SKM-1 treated with dmso at 0.1 percent for 144 hours (cell line): ENCODE data around the gene SEC14L1.
"Not testable (repeated sequence)": the region's sequence is repeated elsewhere in the genome, so short reads cannot be mapped to it uniquely, and the experiment has no call there.

Source experiments
- DNase-seq: peaks from one replicate; lab custom pipeline; 2025; ENCODE audit not compliant: unreplicated experiment; lab: John Stamatoyannopoulos, UW

Gene SEC14L1

GRCh38 chr17:77140166-77140877 is 447 bp upstream of the SEC14L1 start:
- DNase-seq: peak; percentile 98

DNA sequence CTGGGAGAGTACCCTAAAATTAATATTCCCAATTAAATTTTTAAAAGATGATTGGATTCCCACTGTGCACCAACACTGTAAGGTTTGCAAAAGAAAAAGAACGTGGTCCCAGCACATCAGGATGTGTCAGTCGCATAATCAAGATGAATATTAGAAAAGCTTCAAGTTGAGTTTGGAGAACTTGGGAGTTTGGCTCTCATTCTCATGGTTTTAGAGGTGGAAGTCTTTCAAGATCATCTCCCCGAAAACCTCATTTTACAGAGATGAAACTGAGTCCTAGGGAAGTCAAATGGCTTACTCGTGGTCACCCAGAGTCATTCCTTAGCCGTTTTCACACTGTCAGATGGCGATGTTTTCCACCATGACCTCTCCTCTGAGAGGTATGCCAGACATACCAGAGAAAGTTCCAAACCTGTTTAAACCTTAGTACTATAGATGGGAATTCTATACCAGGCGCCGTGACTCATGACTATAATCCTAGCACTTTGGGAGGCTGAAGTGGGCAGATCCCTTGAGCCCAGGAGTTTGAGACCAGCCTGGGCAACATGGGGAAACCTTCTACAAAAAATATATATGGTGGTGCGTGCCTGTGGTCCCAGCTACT is 1.2 kb downstream of the SEC14L1 start:
- DNase-seq: no peak

DNA sequence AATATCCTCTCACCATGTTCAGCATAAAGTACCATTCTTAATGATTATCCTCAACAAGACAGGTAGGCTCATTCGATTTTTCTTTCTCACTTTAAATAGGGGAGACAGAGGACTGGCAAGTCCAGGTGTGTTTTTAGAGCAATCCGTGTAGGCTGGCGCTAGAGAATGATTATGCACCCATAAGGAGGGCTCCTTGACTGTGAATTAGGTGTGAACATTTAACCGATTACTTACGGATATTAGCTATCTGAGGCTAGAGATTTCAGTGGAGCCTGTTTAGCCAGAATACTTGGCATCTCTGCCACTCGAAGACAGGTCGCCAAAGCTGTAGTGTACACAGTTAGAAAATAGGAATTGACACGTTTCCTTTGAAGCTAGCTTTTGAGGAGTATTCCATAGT is 1.9 kb downstream of the SEC14L1 start:
- DNase-seq: no peak

- DNase-seq: no peak
Measured at GRCh38 chr17:77143306-77143705, 2.5 kb downstream of the SEC14L1 start.

GRCh38 chr17:77144227-77144626 is 3.5 kb downstream of the SEC14L1 start:
- no peak for DNase-seq

DNA sequence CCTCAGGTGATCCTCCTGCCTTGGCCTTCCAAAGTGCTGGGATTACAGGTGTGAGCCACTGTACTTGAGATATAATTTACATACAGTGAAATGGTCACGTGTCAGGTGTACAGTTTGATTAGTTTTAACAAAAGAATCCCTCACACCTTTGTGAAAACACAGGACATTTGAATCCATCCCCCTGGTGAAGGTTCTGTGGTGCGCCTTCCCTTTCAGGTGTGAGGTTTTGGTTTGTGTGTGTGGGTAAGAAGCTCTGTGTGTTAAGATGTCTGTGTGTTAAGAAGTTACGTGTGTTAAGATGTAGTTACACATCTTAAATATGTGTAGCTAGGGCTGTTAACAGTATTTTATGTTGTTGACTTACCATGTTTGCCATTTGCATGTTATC is 4.4 kb downstream of the SEC14L1 start:
- DNase-seq: no peak

DNA sequence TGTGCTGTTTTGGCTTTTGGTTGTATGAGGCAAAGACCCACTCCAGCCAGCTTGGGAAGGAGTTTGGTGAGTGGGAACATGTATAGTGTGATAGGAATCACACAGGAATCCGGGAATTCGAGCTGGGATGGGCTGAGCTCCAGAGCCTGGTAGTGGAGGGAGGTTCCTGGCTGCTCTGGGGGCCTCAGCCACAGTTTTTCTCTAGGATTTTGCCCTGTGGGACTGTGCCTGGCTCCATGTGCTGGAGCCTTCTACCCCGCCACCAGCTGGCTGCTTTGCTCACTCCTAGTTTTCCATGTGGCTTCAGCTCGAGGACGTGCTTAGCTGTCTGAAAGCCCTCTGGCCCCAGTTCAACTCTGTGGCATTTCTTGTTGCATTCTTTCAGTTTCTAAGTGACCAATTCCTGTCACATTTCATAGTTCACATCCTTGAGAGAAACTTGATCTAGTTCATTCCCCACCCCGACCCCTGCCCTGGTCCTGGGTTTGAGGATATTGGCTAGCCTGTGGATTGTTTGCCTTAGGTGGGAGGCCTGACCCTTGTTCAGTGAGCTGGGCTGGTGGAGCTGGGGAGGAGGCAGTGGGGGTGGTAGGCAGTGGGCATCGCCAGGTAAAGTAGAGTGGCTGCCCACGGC is 5.0 kb downstream of the SEC14L1 start:
- no peak for DNase-seq

GRCh38 chr17:77146246-77146632 is 5.5 kb downstream of the SEC14L1 start:
- no peak for DNase-seq

- no peak for DNase-seq
Measured at GRCh38 chr17:77146882-77147281, 6.1 kb downstream of the SEC14L1 start.

GRCh38 chr17:77147357-77147801 is 6.6 kb downstream of the SEC14L1 start:
- no peak for DNase-seq

DNA sequence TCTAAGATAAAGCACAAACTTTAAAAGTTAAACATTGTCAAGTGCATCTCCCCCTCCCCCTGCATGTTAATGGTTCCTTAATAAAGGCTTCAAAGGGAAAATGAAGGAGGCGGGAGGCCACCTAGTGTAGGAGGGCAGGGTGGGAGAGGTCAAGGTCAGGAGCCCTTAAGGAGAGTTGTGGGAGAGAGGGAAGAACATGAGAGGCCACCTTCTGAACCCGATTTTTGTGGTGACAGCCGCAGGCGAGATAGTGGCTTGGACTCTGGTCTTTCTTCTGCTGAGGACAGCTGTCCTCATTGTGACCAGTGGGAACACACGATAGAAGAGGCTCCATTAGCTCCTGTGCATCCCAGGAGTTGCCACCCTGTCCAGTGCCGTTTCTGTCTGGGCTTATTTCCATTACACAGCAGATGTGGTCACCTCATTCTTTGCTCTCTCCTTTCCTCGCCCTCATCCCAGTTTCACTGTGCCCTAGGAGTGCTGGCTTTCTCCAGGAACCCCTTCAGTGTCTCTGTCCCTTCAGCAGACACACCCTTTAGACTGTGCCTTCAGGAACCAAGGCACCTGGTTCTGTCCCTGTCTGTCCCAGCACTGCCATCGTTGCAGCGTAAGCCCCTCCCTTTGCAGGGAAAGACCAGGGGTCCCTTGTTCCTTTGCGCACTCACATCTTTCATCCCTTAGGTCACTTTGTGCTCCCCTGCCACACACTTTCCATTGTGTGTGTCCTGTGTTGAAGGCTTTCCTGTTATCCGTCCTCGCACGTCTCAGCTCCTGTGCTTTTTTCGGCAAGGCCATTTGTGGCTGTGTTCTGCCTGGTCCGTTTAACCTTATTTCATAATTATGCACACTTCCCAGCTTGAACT is 7.5 kb downstream of the SEC14L1 start:
- DNase-seq: no peak

DNA sequence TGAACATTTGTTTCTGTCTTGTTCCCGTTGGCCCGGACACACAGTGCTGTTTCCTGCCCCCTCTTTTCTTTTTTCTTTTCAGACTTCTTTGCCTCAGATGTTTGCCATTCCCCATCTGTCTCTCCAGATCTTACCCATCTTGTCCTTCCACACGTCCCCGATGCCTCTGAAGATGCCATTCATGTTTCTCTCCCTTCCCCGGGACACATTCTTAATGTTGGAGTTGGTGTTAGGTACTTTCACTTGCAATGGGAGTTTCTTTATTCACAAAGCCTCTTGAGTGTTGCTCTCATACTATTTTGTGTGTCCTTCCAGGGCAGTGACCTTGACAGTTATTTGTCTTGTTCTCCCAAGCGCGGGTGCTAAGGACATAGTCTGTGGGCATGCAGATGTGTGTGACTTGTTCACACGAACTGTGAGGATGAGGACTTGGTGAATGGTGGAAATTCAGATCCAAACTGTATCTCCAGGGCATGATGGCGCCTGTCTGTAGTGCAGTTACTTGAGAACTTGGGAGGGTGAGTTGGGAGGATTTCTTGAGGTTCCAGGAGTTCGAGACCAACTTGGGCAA is 8.3 kb downstream of the SEC14L1 start:
- no peak for DNase-seq

GRCh38 chr17:77150196-77150595 is 9.4 kb downstream of the SEC14L1 start:
- no peak for DNase-seq

DNA sequence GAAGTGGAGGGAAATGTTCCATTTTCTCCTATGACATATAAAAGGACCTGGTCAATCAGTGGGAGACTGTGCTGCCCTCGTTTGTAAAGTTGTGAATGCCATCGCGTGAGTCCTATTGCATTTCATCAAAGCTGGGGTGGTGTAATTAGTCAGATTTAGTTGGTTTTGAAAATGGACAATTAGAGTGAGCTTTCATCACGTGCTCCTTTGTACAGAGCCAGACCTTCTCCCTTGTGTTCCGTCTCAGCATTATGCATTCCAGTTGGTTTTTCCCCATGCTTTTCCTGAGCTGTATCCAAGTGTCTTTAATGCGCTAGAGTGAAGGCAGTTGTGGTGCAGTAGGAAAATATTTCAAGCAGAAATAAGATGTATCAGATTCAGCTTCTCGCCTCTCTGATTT is 10.4 kb downstream of the SEC14L1 start:
- no peak for DNase-seq

DNA sequence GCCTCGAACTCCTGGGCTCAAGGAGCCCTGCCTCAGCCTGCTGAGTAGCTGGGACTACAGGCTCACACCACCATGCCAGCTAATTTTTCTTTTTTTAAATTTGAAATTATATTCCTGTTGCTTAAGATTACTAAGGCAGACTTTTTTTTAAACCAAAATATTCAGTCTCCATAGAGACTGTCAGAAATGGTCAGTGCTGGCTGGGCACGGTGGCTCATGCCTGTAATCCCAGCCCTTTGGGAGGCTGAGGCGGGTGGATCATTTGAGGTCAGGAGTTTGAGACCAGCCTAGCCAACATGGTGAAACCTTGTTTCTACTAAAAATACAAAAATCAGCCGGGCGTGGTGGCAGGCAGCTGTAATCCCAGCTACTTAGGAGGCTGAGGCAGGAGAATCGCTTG is 11.3 kb downstream of the SEC14L1 start:
- DNase-seq: not testable (repeated sequence)

- DNase-seq: no peak
Measured at GRCh38 chr17:77153472-77153871, 12.7 kb downstream of the SEC14L1 start.

- no peak for DNase-seq
Measured at GRCh38 chr17:77153999-77154586, 13.3 kb downstream of the SEC14L1 start.

DNA sequence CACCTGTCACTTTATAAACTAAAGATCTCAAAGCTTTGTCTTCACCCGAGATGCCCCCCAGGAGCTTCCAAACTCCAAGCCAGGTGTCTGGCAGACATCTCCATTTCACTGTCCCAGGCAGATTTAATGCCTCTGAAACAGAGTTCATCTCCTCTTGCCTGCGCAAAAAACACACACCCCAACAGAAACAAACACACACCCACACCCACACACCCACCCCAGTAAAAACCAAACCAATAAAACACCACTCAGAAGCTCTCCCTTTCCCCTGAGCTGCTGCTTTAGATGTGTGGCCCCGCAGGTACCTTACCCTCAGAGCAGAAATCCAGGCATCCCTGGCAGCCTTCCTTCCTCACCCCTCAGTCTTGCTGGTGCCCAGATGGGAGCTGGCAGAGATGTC is 14.4 kb downstream of the SEC14L1 start:
- DNase-seq: no peak

DNA sequence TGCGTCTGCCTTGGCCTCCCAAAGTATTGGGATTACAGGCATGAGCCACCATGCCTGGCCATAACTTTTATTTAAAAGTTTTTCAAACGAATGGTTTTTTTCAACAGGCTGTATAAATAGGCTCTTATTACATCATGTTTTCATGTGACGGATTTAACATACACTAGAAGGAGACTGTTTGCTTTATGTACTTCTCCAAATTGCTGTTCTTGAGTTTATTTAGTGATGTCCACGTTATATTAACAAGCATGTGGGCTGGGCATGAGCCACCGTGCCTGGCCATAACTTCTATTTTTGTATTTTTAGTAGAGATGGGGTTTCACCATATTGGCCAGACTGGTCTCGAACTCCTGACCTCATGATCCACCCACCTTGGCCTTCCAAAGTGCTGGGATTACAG is 17.0 kb downstream of the SEC14L1 start:
- not testable (repeated sequence) for DNase-seq

DNA sequence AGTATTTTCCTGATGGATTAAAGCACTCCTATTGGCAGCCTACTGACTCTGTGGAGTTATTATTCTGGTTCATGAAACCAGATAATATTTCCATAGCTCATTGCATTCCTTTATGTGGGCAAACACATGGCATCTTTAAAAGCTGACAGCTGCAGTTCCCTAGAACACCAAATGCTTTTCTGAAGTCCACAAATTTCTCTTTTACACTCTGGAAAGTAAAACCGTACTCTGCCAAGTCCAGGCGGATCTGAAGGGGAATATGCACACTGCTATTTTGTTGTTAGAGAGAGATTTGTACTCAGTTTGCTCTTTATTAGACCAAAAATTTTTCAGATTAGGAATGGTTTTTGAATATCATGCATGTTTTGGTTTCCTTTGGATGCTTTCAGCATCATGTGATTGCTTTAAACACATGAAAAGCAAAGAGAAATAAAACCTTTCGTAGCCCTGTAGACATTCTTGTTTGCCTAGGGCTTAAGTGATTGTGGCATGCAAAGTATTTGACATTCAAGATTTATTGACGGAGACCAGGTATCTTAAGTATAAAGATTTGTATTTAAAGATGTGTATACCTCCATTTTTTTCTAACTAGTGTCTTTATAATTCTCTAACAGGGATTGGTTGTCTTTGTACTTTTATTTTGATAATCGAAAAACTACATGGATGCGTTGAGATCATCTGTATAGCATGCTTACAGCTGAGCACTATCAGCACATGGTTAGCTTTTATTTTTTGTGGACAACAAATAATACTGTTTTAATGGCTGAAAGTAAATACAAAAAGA is 19.5 kb downstream of the SEC14L1 start:
- no peak for DNase-seq
